Measurements from ENCODE around the gene P2RX3. TPM values are rescaled to one million over a fixed set of nuclear protein-coding genes. Genes with fewer than 3 reads are reported as not detected.
A peak's percentile ranks its signal among the peaks of the same experiment; 100 is the strongest.

Gene P2RX3
- total RNA-seq, 4 donors from 2014 or later, result not detected

DNA sequence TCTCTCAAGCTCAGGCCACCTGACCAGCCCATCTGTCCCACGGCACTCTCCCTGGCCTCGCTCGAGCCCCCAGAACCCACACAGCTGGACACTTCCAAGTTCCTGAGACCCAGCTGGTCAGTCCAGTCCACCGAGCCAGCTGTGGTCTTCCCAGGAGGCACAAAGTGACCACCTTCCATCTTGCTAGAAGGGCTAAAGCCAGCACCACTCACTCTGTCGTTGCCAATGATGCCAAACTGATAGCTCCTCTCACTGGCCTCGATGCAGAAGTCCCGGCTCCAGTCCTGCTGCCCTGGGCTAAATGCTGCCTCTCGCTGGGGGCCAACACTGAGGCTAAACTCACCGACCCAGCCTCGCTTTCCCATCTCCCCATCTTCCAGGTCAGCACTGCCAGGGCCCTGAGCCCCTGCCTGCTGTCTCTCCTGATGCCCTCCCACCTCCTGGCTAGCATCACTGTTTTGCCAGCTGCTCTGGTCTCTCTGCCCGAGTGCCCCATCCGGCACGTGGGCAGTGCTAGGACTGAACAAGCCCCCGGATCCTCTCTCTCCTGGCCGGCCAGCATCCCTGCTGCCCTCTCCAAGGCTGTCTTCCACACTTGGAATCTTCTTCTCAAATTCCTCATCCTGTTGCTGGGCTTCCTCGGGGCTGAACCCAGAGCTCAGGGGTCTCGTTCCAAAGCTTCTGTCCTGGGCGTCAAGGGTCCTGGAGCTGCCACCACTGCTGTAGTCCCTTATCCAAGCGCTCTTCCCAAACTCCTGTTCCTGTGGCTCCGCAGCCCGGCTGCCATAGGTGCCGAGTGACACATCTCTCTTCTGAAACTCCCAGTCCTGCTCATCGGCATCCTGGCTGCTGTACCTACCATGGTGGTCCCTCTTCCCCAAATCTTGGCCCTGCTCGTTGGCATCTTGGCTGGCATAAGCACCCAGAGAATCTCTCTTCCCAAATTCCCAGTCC lies 28.8 kb upstream of the P2RX3 start:
- WGBS, 2 donors, result 79% methylated on average over 24 of the region's 24 CpGs
- intact Hi-C loops (cut with DNase I; ENCODE audit: low total_unique reads), result no loop called here
- H3K4me3 ChIP-seq (ENCODE audit: low read depth, poor library complexity, severe bottlenecking), result no peak overlapping the region

DNA sequence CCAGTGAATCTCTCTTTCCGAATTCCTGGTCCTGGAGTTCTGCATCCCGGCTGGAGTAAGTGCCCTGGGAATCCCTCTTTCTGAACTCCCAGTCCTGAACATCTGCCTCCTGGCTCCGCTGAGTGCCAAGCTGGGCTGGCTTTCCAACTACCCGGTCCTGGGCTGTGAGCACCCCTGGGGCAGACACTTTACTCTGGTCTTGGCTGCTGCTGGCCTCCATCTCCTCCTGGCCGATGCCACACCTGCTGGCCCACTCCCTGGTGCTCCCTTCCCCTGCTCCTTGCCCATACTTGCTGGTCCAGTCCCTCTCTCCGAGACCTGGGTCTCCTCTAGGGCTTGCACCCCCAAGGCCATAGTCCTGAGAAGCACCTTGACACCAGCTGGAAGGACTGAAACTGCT lies 28.1 kb upstream of the P2RX3 start:
- intact Hi-C loops (cut with DNase I; ENCODE audit: low total_unique reads), result no loop called here
- TF ChIP-seq POLR2A (IDR thresholded peaks at IDR 0.05), result no peak
- TF ChIP-seq, protein P1, sequence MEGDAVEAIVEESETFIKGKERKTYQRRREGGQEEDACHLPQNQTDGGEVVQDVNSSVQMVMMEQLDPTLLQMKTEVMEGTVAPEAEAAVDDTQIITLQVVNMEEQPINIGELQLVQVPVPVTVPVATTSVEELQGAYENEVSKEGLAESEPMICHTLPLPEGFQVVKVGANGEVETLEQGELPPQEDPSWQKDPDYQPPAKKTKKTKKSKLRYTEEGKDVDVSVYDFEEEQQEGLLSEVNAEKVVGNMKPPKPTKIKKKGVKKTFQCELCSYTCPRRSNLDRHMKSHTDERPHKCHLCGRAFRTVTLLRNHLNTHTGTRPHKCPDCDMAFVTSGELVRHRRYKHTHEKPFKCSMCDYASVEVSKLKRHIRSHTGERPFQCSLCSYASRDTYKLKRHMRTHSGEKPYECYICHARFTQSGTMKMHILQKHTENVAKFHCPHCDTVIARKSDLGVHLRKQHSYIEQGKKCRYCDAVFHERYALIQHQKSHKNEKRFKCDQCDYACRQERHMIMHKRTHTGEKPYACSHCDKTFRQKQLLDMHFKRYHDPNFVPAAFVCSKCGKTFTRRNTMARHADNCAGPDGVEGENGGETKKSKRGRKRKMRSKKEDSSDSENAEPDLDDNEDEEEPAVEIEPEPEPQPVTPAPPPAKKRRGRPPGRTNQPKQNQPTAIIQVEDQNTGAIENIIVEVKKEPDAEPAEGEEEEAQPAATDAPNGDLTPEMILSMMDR (IDR thresholded peaks at IDR 0.05), result no peak
- peak in 1 of 2 donors; percentile 85 for DNase-seq (ENCODE audit: low spot score in 2 of 2)

More for the DNA sequence above, 28.8 kb upstream of the P2RX3 start:
- TF ChIP-seq, protein P1 (IDR thresholded peaks at IDR 0.05), result no peak
- TF ChIP-seq POLR2A (IDR thresholded peaks at IDR 0.05), result no peak
- DNase-seq (ENCODE audit: low spot score in 2 of 2), result peak; percentile 14 to 85

DNA sequence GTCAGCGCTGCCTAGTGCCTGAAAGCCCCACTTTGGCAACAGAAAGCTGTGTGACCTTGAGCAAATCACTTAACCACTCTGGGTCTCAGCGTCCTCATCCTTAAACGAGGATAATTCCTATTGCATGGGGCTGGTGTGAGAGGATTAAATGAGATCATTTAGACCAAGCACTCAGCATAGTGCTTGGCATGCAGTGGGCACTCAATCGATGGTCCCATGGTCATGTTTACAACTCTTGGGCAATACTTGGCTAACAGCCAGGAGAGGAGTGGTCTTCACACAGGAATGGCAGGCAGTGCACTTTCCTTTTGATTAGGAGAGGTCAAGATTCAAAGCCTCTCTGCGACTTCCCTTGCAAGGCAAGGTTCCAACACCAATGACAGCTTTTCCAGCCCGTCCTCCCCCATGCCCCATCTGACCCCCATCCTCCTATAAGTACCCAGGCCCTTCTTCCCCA lies 27.5 kb upstream of the P2RX3 start:
- intact Hi-C loops (cut with DNase I; ENCODE audit: low total_unique reads), result no loop called here
- TF ChIP-seq, protein P1 (IDR thresholded peaks at IDR 0.05), result no peak
- TF ChIP-seq POLR2A (IDR thresholded peaks at IDR 0.05), result no peak
- H3K4me3 ChIP-seq (ENCODE audit: low read depth, poor library complexity, severe bottlenecking), result peak overlapping the region; percentile 6
- WGBS, 2 donors, result 21 to 29% methylated on average over 6 of the region's 6 CpGs
- DNase-seq (ENCODE audit: low spot score in 2 of 2), result peak in 1 of 2 donors; percentile 73

More for the DNA sequence above, 28.1 kb upstream of the P2RX3 start:
- H3K4me3 ChIP-seq (ENCODE audit: low read depth, poor library complexity, severe bottlenecking), result no peak overlapping the region
- WGBS, 2 donors, result 34 to 48% methylated on average over 6 of the region's 6 CpGs

DNA sequence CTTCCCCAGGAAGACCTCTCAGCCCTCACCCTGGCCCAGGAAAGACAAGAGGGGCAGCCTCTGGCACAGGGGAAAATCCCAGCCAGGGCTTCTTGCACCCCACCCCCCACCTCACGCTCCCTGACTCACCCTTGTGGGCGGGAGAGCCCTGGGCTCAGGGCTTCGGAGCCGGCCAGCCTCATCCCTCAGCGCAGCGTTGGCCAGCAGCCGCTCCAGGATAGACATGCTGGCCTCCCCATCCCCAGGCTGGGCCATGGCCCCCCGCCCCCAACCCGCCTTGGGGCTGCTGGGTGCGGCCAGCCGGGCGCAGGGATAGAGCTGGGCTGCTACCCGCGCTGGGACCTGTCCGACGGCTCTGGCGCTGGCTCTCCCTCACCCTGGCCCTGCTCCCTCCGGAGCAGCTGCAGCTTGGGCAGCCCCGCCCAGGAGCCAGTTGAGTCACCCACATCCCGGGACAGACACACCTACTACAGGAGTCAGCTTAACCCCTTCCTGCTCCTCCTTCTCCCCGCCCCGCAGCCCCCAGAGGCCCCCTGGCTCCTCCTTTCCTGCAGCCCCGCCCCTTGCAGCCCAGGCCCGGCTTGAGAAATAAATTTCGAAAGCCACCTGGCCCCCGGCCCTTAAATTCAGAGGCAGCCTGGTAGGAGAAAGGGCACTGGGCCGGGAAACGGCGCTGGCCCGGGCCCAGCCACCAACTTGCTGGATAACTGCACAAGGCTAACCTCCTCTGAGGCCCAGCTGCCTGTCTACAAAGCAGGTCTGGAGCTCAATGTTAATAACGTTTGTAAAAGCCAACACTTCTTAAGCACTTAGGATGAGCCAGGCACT lies 26.8 kb upstream of the P2RX3 start:
- 2 to 3% methylated on average over 10 to 30 of the region's 31 CpGs for WGBS, 2 donors
- peak in 1 of 2 donors; percentile 15 for TF ChIP-seq POLR2A (IDR thresholded peaks at IDR 0.05)
- TF ChIP-seq, protein P1 (IDR thresholded peaks at IDR 0.05), result no peak
- intact Hi-C loops (cut with DNase I; ENCODE audit: low total_unique reads), result no loop called here
- H3K4me3 ChIP-seq (ENCODE audit: low read depth, poor library complexity, severe bottlenecking), result peak overlapping the region; percentile 6
- DNase-seq (ENCODE audit: low spot score in 2 of 2), result peak; percentile 95 to 99

DNA sequence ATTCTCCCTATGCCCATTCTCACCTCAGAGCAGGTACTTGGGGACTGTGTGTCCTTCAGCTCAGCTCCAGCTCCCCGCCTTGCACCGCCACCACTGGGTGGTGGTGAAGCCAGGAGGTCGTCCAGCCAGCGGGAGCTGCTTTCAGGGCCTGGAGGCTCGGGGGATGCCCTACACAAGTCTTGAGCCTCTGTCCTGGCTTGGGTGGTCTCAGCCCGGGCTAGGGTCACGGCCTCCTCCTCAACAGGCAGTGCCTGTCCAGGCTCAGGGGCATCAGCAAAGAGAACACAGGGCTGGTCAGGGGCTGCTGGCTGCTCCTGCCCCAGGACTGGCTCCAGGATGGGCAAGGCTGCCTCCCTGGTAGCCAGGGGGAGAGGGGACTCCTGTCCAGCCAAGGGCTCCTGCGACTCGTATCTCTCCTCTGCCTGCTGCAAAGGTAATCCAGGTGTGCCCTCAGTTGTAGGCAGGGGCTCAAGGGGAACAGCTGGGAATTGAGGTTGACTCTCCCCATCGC lies 25.6 kb upstream of the P2RX3 start:
- DNase-seq (ENCODE audit: low spot score in 2 of 2), result no peak
- TF ChIP-seq POLR2A (IDR thresholded peaks at IDR 0.05), result no peak
- TF ChIP-seq, protein P1 (IDR thresholded peaks at IDR 0.05), result no peak
- intact Hi-C loops (cut with DNase I; ENCODE audit: low total_unique reads), result no loop called here
- WGBS, 2 donors, result 59 to 64% methylated on average over 7 of the region's 10 CpGs
- no peak overlapping the region for H3K4me3 ChIP-seq (ENCODE audit: low read depth, poor library complexity, severe bottlenecking)
